Endodermal cell (in vitro differentiated cells): Measurements from ENCODE around the gene OR10H5. TPM values are rescaled to one million over a fixed set of nuclear protein-coding genes. Genes with fewer than 3 reads are reported as not detected.
"Not testable (repeated sequence)": the region's sequence is repeated elsewhere in the genome, so short reads cannot be mapped to it uniquely, and the experiment has no call there.

Experiments used
- DNase-seq: peaks from one replicate; pipeline ENCODE4 v3.0.0-alpha.2; 2017
- H3K27ac ChIP-seq: 2 replicates; pipeline ENCODE4 v1.5.1; 2013; ENCODE audit warnings: mild to moderate bottlenecking, low read depth, low read length, moderate library complexity
- H3K27me3 ChIP-seq: 2 replicates; pipeline ENCODE4 v1.6.1; 2013; ENCODE audit warnings: mild to moderate bottlenecking, low read length, moderate library complexity; ENCODE audit not compliant: insufficient read depth, control insufficient read depth, poor library complexity, severe bottlenecking
- H3K36me3 ChIP-seq: 2 replicates; pipeline ENCODE4 v1.7.0; 2013; ENCODE audit warnings: mild to moderate bottlenecking, low read length, moderate library complexity; ENCODE audit not compliant: control insufficient read depth, insufficient read depth
- H3K4me1 ChIP-seq: one replicate; pipeline ENCODE4 v1.7.0; 2013; ENCODE audit warnings: low read length; ENCODE audit not compliant: control insufficient read depth, insufficient read depth
- H3K4me3 ChIP-seq: 2 replicates; pipeline ENCODE4 v1.5.1; 2013; ENCODE audit warnings: mild to moderate bottlenecking, low read length, moderate library complexity
- H3K9ac ChIP-seq: 2 replicates; pipeline ENCODE4 v1.6.1; 2013; ENCODE audit warnings: mild to moderate bottlenecking, low read length, moderate library complexity; ENCODE audit not compliant: poor library complexity, severe bottlenecking; ENCODE audit errors: extremely low read depth
- H3K9me3 ChIP-seq: 2 replicates; pipeline ENCODE4 v1.6.1; 2013; ENCODE audit warnings: mild to moderate bottlenecking, low read length, moderate library complexity; ENCODE audit not compliant: control insufficient read depth
- H3K27ac Mint-ChIP-seq: 2 replicates; pipeline ENCODE4 v1.8.0; 2020; ENCODE audit warnings: mixed read lengths
- H3K27me3 Mint-ChIP-seq: 2 replicates; pipeline ENCODE4 v1.8.0; 2021; ENCODE audit warnings: mild to moderate bottlenecking, mixed read lengths; ENCODE audit not compliant: insufficient read depth
- H3K36me3 Mint-ChIP-seq: 2 replicates; pipeline ENCODE4 v1.8.0; 2020; ENCODE audit warnings: low read depth, mixed read lengths
- H3K4me1 Mint-ChIP-seq: 2 replicates; pipeline ENCODE4 v1.8.0; 2020; ENCODE audit warnings: mixed read lengths
- H3K4me3 Mint-ChIP-seq: 2 replicates; pipeline ENCODE4 v1.8.0; 2020; ENCODE audit warnings: mild to moderate bottlenecking, moderate library complexity, mixed read lengths
- H3K9me3 Mint-ChIP-seq: 2 replicates; pipeline ENCODE4 v1.8.0; 2020; ENCODE audit warnings: mild to moderate bottlenecking, mixed read lengths
- CTCF ChIP-seq: fragments of 200-600 bp; sonication (generic); conservative IDR thresholded peaks from 2 replicates; pipeline ENCODE4 v1.5.0; 2021; ENCODE audit warnings: antibody characterized with exemption, mild to moderate bottlenecking
- WGBS, 2 experiments: methylation state at CpG; one replicate each; pipeline versions ENCODE4 v1.1.5 to v1.1.7; 2013; ENCODE audit warnings: missing lambda C conversion rate in 2 of 2, mixed read lengths in 1 of 2; ENCODE audit not compliant: insufficient coverage in 1 of 2, insufficient read length in 1 of 2; 5-methylcytosine and 5-hydroxymethylcytosine counted together
- total RNA-seq, 2 donors: library from RNA; stranded (reverse); fragmentation: NEBNext Ultra II Directional in 1 of 2; extraction: Animal tissue kit (Norgen Biotek cat#: 25700) in 1 of 2; gene quantifications; 2 replicates in 1 of 2; 3 replicates in 1 of 2; pipeline ENCODE4 v1.2.1, GENCODE V29; 2021

Gene OR10H5
- total RNA-seq, 2 donors from 2014 or later, result not detected

GRCh38 chr19:15781661-15782060 is 5.8 kb upstream of the OR10H5 start:
- H3K9ac ChIP-seq, result no peak overlapping the region
- Mint-ChIP-seq H3K9me3 (peaks cover 78% of the 10 kb centered on the region), H3K4me3 (no peak overlapping the region), H3K4me1 (no peaks in the 10 kb centered on the region), H3K27me3 (no peaks in the 10 kb centered on the region), H3K36me3 (peaks cover 2% of the 10 kb centered on the region), H3K27ac (no peak overlapping the region)
- H3K27ac ChIP-seq, result no peak overlapping the region
- H3K27me3 ChIP-seq, result no peaks in the 10 kb centered on the region
- 80 to 82% methylated on average over 4 to 5 of the region's 5 CpGs for WGBS, 2 experiments
- peaks cover 30% of the 10 kb centered on the region for H3K9me3 ChIP-seq
- DNase-seq, result no peak
- H3K4me3 ChIP-seq, result no peak overlapping the region
- H3K4me1 ChIP-seq, result no peaks in the 10 kb centered on the region
- H3K36me3 ChIP-seq, result no peaks in the 10 kb centered on the region
- no peak for TF ChIP-seq CTCF

GRCh38 chr19:15782211-15782610 is 5.2 kb upstream of the OR10H5 start:
- no peak overlapping the region for H3K27ac Mint-ChIP-seq
- Histone ChIP-seq H3K4me3 (no peak overlapping the region), H3K4me1 (no peaks in the 10 kb centered on the region), H3K9me3 (peaks cover 25% of the 10 kb centered on the region), H3K9ac (no peak overlapping the region), H3K36me3 (no peaks in the 10 kb centered on the region), H3K27ac (no peak overlapping the region), H3K27me3 (no peaks in the 10 kb centered on the region)
- H3K4me3 Mint-ChIP-seq, result no peak overlapping the region
- WGBS, 2 experiments, result 71 to 75% methylated on average over 1 to 2 of the region's 3 CpGs
- H3K27me3 Mint-ChIP-seq, result no peaks in the 10 kb centered on the region
- peaks cover 2% of the 10 kb centered on the region for H3K36me3 Mint-ChIP-seq
- H3K4me1 Mint-ChIP-seq, result no peaks in the 10 kb centered on the region
- peaks cover 78% of the 10 kb centered on the region for H3K9me3 Mint-ChIP-seq
- TF ChIP-seq CTCF, result no peak
- DNase-seq, result no peak

- peaks cover 18% of the 10 kb centered on the region for H3K9me3 ChIP-seq
- not testable (repeated sequence) for H3K27ac Mint-ChIP-seq, H3K4me1 ChIP-seq, H3K9ac ChIP-seq, H3K27me3 ChIP-seq, H3K4me1 Mint-ChIP-seq, H3K4me3 Mint-ChIP-seq, H3K36me3 Mint-ChIP-seq, H3K4me3 ChIP-seq, H3K36me3 ChIP-seq, DNase-seq, H3K27ac ChIP-seq, H3K27me3 Mint-ChIP-seq
- WGBS, 2 experiments, result 81 to 86% methylated on average over 7 of the region's 7 CpGs
- H3K9me3 Mint-ChIP-seq, result peaks cover 78% of the 10 kb centered on the region
Measured at GRCh38 chr19:15782896-15783295, 4.6 kb upstream of the OR10H5 start.

GRCh38 chr19:15788594-15789270 is 1.3 kb downstream of the OR10H5 start:
- no peak for TF ChIP-seq CTCF
- no peak overlapping the region for H3K4me3 Mint-ChIP-seq
- H3K4me1 Mint-ChIP-seq, result no peaks in the 10 kb centered on the region
- no peaks in the 10 kb centered on the region for H3K27me3 ChIP-seq
- peaks cover 88% of the 10 kb centered on the region for H3K9me3 Mint-ChIP-seq
- H3K4me3 ChIP-seq, result no peak overlapping the region
- no peaks in the 10 kb centered on the region for H3K4me1 ChIP-seq
- no peak overlapping the region for H3K27ac Mint-ChIP-seq
- H3K36me3 ChIP-seq, result no peaks in the 10 kb centered on the region
- H3K9ac ChIP-seq, result no peak overlapping the region
- peaks cover 31% of the 10 kb centered on the region for H3K9me3 ChIP-seq
- H3K36me3 Mint-ChIP-seq, result no peaks in the 10 kb centered on the region
- 47% methylated on average over 4 of the region's 4 CpGs; no CpG with 5 or more reads in 1 of the 2 experiments for WGBS, 2 experiments
- no peak overlapping the region for H3K27ac ChIP-seq
- no peak for DNase-seq
- H3K27me3 Mint-ChIP-seq, result no peaks in the 10 kb centered on the region
